CD4-positive, alpha-beta T cell treated with Interleukin-15 for 4 hours (primary cell): ENCODE data around the gene GID4.
A peak's percentile ranks its signal among the peaks of the same experiment; 100 is the strongest.
"Not testable (repeated sequence)": the region's sequence is repeated elsewhere in the genome, so short reads cannot be mapped to it uniquely, and the experiment has no call there.

Source experiments
- DNase-seq: peaks from one replicate; pipeline ENCODE4 v3.0.0-alpha.2; 2020; ENCODE audit warnings: low spot score

The GID4 gene

GRCh38 chr17:18038861-18039534 lies at the start of gene GID4, which contains the start of gene ATPAF2:
GID4 (plus strand) TSS chr17:18039408; CDS start chr17:18039465, 57 bp downstream.
ATPAF2 (minus strand) TSS chr17:18039168; CDS start chr17:18039013, 155 bp downstream.
- peak; percentile 100 for DNase-seq

DNA sequence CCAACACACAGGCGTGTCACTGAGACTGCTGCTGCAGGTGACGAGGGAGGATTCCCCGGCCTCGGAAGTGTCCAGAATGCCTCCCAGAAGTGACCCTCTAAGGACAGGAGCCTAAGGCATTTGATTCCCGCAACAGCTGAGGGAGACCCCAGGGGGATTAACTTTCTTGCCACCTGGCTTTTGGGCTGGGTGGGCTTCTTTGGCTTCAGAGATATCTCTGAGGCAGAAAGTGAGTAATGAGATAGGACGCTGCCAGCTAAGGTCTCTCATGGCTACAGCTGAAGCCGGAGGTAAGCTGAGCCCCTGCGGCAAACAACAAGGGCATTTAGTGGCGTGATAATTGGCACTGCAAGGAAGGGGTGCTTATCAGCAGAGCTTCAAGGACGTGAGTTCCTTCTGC lies 49.6 kb upstream of the GID4 start:
- DNase-seq = no peak

DNA sequence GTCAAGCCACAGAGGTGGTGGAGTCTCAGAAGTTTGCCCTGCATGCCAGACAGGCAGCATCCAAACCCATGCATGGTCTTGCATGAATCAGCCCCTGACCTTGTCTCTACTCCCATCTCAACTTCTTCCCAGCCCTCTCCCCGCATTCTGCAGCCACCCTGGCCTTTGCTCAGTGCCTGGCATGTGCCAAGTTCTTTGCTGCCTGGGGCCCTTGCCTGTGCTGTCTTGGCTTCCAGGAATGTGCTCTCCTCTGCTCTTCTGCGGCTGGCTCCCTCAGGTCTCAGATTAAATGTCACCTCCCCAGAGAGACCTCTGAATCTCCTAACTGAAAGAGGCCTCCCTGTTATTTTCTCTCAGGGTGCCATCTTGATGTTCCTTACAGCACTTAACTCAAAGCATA lies 48.9 kb upstream of the GID4 start:
- DNase-seq = no peak

- no peak for DNase-seq
Measured at GRCh38 chr17:17993366-17993765, 45.8 kb upstream of the GID4 start.

GRCh38 chr17:17993852-17994251 lies 45.4 kb upstream of the GID4 start:
- DNase-seq = no peak

- peak; percentile 4 for DNase-seq
Measured at GRCh38 chr17:17994271-17995069, 44.7 kb upstream of the GID4 start.

GRCh38 chr17:17995887-17996286 lies 43.3 kb upstream of the GID4 start:
- not testable (repeated sequence) for DNase-seq

DNA sequence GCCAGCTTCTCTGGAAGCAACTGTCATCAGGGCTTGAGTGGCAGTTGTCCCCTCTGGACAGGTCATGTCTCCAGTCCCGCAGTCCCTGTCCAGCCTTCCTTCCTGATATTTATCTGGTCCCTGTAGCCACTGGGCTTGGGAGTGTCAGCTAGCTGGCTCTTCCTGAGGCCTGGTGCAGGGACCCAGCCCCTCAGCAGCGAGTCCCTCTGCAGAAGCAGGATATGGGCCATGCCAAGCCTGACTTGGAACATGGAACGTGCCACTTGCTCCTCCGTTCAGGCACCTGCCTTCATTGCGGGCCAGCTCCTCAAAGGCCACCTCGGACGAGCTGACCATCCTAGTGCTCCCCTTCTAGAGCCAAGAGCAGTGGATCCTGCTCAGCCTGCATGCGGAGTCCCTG lies 40.3 kb upstream of the GID4 start:
- no peak for DNase-seq

GRCh38 chr17:17999364-18000029 lies 39.7 kb upstream of the GID4 start:
- DNase-seq = no peak

DNA sequence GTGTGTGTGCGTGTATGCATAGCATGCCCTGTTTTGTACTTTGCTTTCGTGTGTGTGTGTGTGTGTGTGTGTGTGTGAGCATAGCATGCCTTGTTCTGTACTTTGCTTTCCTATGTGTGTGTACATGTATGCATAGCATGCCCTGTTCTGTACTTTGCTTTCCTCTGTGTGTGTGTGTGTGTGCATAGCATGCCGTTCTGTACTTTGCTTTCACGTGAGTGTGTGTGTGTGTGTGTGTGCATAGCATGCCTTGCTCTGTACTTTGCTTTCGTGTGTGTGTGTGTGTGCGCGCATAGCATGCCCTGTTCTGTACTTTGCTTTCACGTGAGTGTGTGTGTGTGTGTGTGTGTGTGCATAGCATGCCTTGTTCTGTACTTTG lies 39.2 kb upstream of the GID4 start:
- DNase-seq = no peak

DNA sequence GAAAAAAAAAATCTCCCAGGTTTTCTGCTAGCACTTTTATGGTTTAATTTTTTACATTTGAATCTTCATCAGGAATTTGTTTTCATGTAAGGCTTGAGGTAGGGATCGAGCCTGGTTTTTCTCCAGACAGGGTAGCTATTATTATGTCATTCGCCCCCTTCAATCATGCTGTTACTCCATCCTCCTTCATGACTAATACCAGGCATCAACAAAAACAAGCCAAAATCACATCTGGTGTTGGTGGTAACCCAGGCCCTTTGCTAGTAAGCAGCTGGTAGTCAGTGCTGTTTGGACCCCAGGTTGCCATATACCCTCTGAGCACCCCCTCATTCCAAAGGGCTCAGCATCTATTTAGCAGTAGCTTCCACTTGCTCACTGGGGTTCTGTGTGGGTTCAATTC lies 37.0 kb upstream of the GID4 start:
- no peak for DNase-seq

- no peak for DNase-seq
Measured at GRCh38 chr17:18004345-18004744, 34.9 kb upstream of the GID4 start.

DNA sequence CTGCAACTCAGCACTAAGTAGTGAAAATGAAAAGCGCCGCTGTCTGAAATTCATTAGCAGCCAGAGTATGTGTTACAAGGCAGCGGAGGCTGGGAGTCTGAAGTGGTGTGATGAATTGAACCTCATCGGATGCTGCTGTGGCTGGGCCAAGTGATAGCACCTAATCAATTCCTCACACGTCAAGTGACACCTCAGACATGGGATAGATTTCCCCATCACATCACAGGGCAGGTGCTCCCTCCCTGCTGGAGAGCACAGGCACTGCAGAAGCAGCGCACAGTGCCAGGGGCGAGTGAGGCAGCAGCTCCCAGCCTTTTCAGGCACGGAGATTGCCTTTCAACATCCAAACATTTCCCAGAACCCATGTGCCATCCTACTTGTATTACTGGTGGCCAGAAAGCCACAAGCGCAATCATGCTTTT lies 34.3 kb upstream of the GID4 start:
- no peak for DNase-seq

DNA sequence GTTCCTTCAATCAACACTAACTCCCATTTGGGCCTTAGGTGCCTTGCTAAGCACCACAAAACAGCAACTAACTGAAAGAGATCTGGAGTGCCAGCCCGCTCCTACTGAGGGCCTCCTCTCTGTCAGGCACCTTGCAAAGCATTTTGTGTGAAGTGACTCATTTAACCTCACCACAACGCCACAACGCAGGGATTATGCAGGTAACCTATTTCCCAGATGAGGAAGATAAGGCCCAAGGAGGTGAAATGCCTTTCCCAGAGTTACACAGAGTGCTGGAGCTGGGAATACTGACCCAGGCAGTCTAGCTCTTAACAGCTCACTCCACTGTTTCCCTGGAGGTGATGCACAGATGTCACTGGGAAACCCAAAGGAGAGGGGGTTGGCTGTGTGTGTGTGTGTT lies 33.7 kb upstream of the GID4 start:
- DNase-seq = no peak

- no peak for DNase-seq
Measured at GRCh38 chr17:18006495-18007239, 32.5 kb upstream of the GID4 start.

DNA sequence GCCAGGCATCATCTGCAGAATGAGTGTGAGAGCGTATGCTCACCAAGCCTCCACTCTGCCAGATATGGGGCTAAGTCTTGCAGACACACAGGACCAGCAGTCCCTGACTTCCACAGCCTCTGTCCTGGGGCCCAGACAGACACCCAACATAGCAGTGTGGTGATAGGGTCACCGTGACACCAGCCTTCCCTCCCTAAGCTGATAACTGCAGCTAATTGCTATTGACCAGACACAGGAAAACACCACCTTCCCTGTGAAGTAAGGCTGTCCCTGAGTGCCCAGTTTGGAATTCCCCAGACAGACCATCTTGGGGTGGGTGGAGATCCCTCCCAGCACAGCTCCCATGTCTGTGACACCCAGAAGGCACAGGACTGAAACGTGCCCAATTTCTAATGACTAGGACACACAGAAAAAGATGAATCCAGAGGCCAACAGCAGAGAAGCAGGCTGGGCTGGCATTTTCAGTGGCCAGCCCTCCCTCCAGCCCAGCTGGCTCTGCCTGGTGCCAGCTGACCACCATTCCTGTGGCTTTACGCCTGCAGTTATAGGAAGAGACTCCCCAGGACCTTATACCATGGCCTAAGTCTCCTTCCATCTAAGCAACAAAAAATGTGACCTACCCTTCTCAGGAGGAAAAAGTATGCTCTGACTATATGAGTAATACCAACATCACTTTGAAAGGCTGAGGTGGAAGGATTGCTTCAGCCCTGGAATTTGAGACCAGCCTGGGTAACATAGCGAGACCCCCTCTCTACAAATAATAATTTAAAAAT lies 30.5 kb upstream of the GID4 start:
- no peak for DNase-seq

GRCh38 chr17:18009609-18010420 lies 29.4 kb upstream of the GID4 start:
- DNase-seq = no peak

DNA sequence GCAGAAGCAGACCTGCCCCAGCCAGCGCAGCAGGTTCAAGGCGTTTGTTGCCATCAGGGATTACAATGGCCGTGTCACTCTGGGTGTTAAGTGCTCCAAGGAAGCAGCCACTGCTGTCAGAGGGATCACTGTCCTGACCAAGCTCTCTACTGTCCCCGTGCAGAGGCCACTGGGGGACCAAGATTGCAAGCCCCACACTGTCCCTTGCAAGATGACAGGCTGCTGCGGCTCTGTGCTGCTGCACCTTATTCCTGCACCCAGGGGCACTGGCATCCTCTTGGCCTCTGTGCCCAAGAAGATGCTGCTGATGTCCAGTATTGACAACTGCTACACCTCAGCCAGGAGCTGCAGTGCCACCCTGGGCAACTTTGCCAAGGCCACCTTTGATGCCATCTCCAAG lies 27.9 kb upstream of the GID4 start:
- no peak for DNase-seq

DNA sequence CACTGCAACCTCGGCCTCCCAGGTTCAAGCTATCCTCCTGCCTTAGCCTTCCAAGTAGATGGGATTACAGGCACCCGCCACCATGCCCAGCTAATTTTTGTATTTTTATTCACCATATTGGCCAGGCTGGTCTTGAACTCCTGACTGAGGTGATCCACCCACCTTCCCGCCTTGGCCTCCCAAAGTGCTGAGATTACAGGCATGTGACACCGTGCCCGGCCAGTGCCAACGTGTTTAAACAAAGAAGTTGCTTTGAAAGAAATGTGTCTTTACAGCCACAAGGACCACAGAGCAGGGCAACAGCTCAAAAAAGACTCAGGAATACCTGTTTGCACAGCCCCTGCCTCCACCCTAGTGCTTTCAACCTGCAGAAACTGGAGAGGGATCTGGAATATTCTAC lies 25.2 kb upstream of the GID4 start:
- DNase-seq = no peak

- no peak for DNase-seq
Measured at GRCh38 chr17:18015593-18015992, 23.6 kb upstream of the GID4 start.

GRCh38 chr17:18016426-18016825 lies 22.8 kb upstream of the GID4 start:
- DNase-seq = no peak
